Measurements from ENCODE around the gene RASSF4. TPM values are rescaled to one million over a fixed set of nuclear protein-coding genes. Genes with fewer than 3 reads are reported as not detected.
A peak's percentile ranks its signal among the peaks of the same experiment; 100 is the strongest.

RASSF4 gene
- total RNA-seq, 3 donors from 2014 or later: 18.7 to 364 (median 41.1) TPM

DNA sequence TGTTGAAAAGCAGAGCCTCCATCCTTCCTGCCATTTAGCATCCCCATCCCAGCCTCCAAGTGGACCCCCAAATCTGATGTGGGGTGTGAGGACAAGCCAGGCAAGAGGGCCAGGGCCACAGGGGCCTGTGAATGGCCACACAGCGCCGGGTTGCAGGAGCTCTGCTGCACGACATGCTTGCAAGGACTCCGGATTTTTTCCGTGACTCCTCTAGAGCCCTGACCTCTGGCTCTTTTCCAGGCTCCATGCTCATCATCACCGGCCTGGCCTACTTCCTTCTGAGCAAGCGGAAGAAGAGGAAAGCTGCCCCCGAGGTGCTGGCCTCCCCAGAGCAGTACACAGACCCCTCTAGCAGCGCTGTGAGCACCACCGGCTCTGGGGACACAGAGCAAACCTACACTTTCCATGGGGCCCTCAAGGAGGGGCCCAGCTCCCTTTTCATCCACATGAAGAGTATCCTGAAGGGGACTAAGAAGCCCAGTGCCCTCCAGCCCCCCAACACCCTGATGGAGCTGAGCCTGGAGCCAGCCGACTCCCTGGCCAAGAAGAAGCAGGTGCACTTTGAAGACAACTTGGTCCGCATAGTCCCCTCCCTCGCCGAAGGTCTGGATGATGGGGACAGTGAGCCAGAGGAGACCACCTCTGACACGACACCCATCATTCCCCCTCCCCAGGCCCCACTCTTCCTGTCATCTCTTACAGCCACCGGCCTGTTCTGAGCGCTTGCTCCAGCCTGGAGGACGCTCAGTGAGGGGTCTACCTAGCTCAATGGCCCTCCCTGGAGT lies 25.0 kb upstream of the RASSF4 start:
- H3K9me3 ChIP-seq: no peaks in the 10 kb centered on the region
- H3K36me3 ChIP-seq: no peaks in the 10 kb centered on the region
- intact Hi-C loops (cut with DNase I; ENCODE audit: low total_unique reads): no loop called here
- peak overlapping the region; percentile 72 to 80 for H3K27ac ChIP-seq
- DNase-seq (ENCODE audit: low spot score in 2 of 2): no peak
- TF ChIP-seq POLR2A (IDR thresholded peaks at IDR 0.05): no peak
- TF ChIP-seq, protein P1, sequence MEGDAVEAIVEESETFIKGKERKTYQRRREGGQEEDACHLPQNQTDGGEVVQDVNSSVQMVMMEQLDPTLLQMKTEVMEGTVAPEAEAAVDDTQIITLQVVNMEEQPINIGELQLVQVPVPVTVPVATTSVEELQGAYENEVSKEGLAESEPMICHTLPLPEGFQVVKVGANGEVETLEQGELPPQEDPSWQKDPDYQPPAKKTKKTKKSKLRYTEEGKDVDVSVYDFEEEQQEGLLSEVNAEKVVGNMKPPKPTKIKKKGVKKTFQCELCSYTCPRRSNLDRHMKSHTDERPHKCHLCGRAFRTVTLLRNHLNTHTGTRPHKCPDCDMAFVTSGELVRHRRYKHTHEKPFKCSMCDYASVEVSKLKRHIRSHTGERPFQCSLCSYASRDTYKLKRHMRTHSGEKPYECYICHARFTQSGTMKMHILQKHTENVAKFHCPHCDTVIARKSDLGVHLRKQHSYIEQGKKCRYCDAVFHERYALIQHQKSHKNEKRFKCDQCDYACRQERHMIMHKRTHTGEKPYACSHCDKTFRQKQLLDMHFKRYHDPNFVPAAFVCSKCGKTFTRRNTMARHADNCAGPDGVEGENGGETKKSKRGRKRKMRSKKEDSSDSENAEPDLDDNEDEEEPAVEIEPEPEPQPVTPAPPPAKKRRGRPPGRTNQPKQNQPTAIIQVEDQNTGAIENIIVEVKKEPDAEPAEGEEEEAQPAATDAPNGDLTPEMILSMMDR (IDR thresholded peaks at IDR 0.05): no peak
- TF ChIP-seq POLR2AphosphoS5 (IDR thresholded peaks at IDR 0.05): no peak
- no peak overlapping the region for H3K4me3 ChIP-seq
- H3K4me1 ChIP-seq: peaks cover 0 to 12% of the 10 kb centered on the region in 2 donors
- H3K27me3 ChIP-seq: no peaks in the 10 kb centered on the region

DNA sequence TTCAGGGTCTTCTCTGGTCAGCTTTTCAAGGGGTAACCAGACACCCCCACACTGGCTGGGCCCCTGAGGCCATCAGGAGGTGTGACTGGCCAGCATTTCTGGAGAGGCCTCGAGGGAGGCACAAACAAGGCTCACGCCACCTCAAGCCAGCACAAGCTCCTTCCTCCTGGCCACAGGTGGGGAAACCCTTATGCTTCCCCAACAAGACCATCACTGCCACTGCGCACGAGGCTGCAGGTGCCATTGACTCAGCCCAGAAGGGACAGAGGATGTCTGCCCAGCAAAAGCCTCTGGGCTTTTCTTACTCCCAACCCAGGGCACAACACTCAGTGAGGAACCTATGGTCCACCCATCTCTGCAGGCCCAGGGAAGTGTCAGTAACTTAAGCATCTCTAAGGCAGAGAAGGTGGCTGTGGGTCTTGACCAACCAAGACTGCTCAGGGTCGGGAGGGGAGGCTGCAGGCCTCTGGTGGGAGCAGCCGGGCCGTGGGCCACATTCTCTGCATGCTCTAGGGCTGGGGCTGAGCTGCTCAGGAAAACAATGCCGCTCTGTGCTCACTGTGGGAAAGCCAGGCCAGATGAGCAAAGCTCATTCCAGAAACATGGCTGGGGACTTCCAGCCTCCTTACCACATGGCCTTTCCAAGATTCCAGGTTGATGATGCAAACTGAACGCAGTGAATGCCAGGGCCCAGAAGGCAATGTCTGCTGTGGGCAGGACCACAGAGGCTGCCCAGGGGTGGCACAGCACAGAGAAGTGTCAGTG lies 24.2 kb upstream of the RASSF4 start:
- no peaks in the 10 kb centered on the region for H3K9me3 ChIP-seq
- DNase-seq (ENCODE audit: low spot score in 2 of 2): peak in 1 of 2 donors; percentile 79
- no peaks in the 10 kb centered on the region for H3K36me3 ChIP-seq
- H3K27ac ChIP-seq: peak overlapping the region; percentile 72 to 80
- peaks cover 0 to 12% of the 10 kb centered on the region in 2 donors for H3K4me1 ChIP-seq
- intact Hi-C loops (cut with DNase I; ENCODE audit: low total_unique reads): no loop called here
- H3K4me3 ChIP-seq: no peak overlapping the region
- TF ChIP-seq POLR2A (IDR thresholded peaks at IDR 0.05) (no peak), POLR2AphosphoS5 (IDR thresholded peaks at IDR 0.05) (peak; percentile 32 to 68 (median 48))
- TF ChIP-seq, protein P1 (IDR thresholded peaks at IDR 0.05): no peak
- H3K27me3 ChIP-seq: no peaks in the 10 kb centered on the region

DNA sequence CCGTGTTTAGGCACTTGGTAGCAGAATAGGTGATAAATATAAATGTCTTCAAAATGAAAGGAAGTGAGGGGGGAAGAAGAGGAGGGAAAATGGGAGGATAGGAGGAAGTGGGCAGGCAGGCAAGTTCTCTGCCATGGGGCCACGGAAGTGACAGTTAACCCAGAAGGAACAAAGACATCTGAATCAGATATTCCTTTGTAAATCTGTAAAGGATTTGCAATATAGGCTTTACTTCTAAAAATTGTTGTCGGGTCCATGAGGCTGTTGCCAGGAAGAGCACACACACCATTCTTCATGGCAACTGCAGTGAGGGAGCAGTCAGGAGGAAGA lies 23.7 kb upstream of the RASSF4 start:
- peak overlapping the region; percentile 72 to 80 for H3K27ac ChIP-seq
- no peaks in the 10 kb centered on the region for H3K9me3 ChIP-seq
- H3K4me3 ChIP-seq: no peak overlapping the region
- TF ChIP-seq POLR2AphosphoS5 (IDR thresholded peaks at IDR 0.05): no peak
- TF ChIP-seq, protein P1 (IDR thresholded peaks at IDR 0.05): no peak
- no peak for TF ChIP-seq POLR2A (IDR thresholded peaks at IDR 0.05)
- DNase-seq (ENCODE audit: low spot score in 2 of 2): no peak
- H3K27me3 ChIP-seq: no peaks in the 10 kb centered on the region
- H3K4me1 ChIP-seq: peaks cover 0 to 12% of the 10 kb centered on the region in 2 donors
- intact Hi-C loops (cut with DNase I; ENCODE audit: low total_unique reads): no loop called here
- H3K36me3 ChIP-seq: no peaks in the 10 kb centered on the region

DNA sequence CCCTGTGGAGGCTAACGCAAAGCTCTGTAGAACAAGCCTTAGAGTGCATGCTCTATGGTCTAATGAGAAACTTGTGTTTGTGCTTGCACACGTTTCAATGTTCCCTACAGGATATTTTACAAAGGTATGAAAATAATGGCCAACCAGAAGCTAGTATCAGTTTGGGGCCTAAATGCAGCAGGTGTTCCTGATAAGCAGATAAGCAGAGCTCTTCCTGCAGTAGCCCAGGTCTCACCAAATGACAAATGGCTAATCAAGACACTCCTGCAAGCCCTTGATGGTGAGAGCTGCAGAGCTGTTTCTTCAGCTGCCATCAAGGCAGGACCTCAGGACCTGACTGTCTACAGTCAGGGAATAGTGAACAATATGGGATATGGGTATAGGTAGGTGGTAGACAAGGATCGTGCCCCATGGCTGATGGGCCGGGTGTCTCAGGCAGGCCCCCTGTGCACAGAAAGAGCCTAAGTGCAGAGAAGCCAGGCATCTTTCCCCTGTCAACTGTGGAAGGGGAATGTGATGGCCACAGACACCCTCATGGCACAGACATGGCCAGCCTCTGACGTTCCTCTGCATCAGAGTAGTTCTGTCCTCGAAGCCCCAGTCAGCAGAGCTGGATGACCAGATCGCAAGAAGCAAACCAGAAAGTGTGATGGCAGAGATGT lies 23.2 kb upstream of the RASSF4 start:
- no peak overlapping the region for H3K4me3 ChIP-seq
- peaks cover 0 to 12% of the 10 kb centered on the region in 2 donors for H3K4me1 ChIP-seq
- H3K27me3 ChIP-seq: no peaks in the 10 kb centered on the region
- no peak for DNase-seq (ENCODE audit: low spot score in 2 of 2)
- no peaks in the 10 kb centered on the region for H3K36me3 ChIP-seq
- peak overlapping the region; percentile 72 to 80 for H3K27ac ChIP-seq
- intact Hi-C loops (cut with DNase I; ENCODE audit: low total_unique reads): no loop called here
- TF ChIP-seq POLR2A (IDR thresholded peaks at IDR 0.05) (no peak), POLR2AphosphoS5 (IDR thresholded peaks at IDR 0.05) (no peak)
- TF ChIP-seq, protein P1 (IDR thresholded peaks at IDR 0.05): no peak
- H3K9me3 ChIP-seq: no peaks in the 10 kb centered on the region

Measured in breast epithelium (tissue), 4 donors.